BJ (cell line): ENCODE results near the gene GFRA1. TPM values are rescaled to one million over a fixed set of nuclear protein-coding genes. Genes with fewer than 3 reads are reported as not detected.

ENCODE experiments used
- CTCF ChIA-PET: fragments of 350-600 bp; formaldehyde crosslinking; extraction: SDS; loops from one replicate; lab custom pipeline; 2021; ENCODE audit warnings: antibody characterized with exemption, inconsistent platforms; lab: Yijun Ruan, JAX
- POLR2A ChIA-PET: fragments of 300-600 bp; sonication (Branson Sonifier 250); formaldehyde crosslinking; extraction: SDS; loops from one replicate; lab custom pipeline; 2021; ENCODE audit warnings: antibody characterized with exemption; lab: Charles Lee
- DNase-seq: peaks from one replicate; pipeline ENCODE4 v3.0.0-alpha.2; 2011; ENCODE audit warnings: low read depth
- H3K27me3 ChIP-seq: 2 replicates; pipeline ENCODE4 v1.6.0; 2011; ENCODE audit warnings: low read length; ENCODE audit not compliant: control insufficient read depth, insufficient read depth
- H3K36me3 ChIP-seq: 2 replicates; pipeline ENCODE4 v1.5.1; 2011; ENCODE audit warnings: low read length; ENCODE audit not compliant: control insufficient read depth, insufficient read depth
- H3K4me3 ChIP-seq: 2 replicates; pipeline ENCODE4 v1.5.1; 2011; ENCODE audit warnings: low read depth, mild to moderate bottlenecking, control low read depth, low read length
- CTCF ChIP-seq: IDR thresholded peaks from 2 replicates; pipeline ENCODE4 v1.5.1; 2011; ENCODE audit warnings: low read depth, mild to moderate bottlenecking, control low read depth, inconsistent platforms, low read length, moderate library complexity; ENCODE audit not compliant: insufficient read depth
- polyA plus RNA-seq: library from polyadenylated mRNA; depleted of rRNA; stranded (reverse); fragments of >200 nt; gene quantifications from 2 replicates; pipeline ENCODE4 v1.2.3, GENCODE V29; 2011

GFRA1 gene
- polyA plus RNA-seq, 1 experiment: 41.6 TPM

- TF ChIP-seq CTCF: no peak
- ChIA-PET CTCF (interaction anchor here (1.2 kb wide), 1 partner anchor 19 kb away, joined by 4 read pairs; no protein-coding TSS in a partner anchor), POLR2A (no interaction called here)
- no peaks in the 10 kb centered on the region for H3K36me3 ChIP-seq
- H3K4me3 ChIP-seq: no peak overlapping the region
- H3K27me3 ChIP-seq: no peaks in the 10 kb centered on the region
- DNase-seq: no peak
Measured at GRCh38 chr10:116221053-116221452, 52.0 kb downstream of the GFRA1 start.

GRCh38 chr10:116216676-116217075 is 56.3 kb downstream of the GFRA1 start:
- DNase-seq: no peak
- H3K27me3 ChIP-seq: no peaks in the 10 kb centered on the region
- ChIA-PET CTCF (interaction anchor here (1.5 kb wide), 1 partner anchor 11 kb away, joined by 5 read pairs; no protein-coding TSS in a partner anchor), POLR2A (no interaction called here)
- H3K4me3 ChIP-seq: no peak overlapping the region
- no peaks in the 10 kb centered on the region for H3K36me3 ChIP-seq
- no peak for TF ChIP-seq CTCF

- ChIA-PET POLR2A (no interaction called here), CTCF (no interaction called here)
- Histone ChIP-seq H3K36me3 (no peaks in the 10 kb centered on the region), H3K27me3 (no peaks in the 10 kb centered on the region), H3K4me3 (no peak overlapping the region)
- no peak for TF ChIP-seq CTCF
- no peak for DNase-seq
Measured at GRCh38 chr10:116215651-116216050, 57.4 kb downstream of the GFRA1 start.

- peak; percentile 60 for DNase-seq
- H3K27me3 ChIP-seq: no peaks in the 10 kb centered on the region
- no peaks in the 10 kb centered on the region for H3K36me3 ChIP-seq
- TF ChIP-seq CTCF: no peak
- no peak overlapping the region for H3K4me3 ChIP-seq
- ChIA-PET POLR2A (interaction anchor here (0.5 kb wide), 1 partner anchor 50 kb away, joined by 3 read pairs; no protein-coding TSS in a partner anchor), CTCF (no interaction called here)
Measured at GRCh38 chr10:116211682-116212081, 61.3 kb downstream of the GFRA1 start.

GRCh38 chr10:116210588-116211346 is 62.2 kb downstream of the GFRA1 start:
- ChIA-PET POLR2A (no interaction called here), CTCF (no interaction called here)
- H3K36me3 ChIP-seq: no peaks in the 10 kb centered on the region
- no peak for DNase-seq
- TF ChIP-seq CTCF: no peak
- H3K4me3 ChIP-seq: no peak overlapping the region
- no peaks in the 10 kb centered on the region for H3K27me3 ChIP-seq
